Measurements from ENCODE around the gene FER.

- TF ChIP-seq EZH2phosphoT487 (IDR thresholded peaks at IDR 0.05; ENCODE audit: borderline replicate concordance, low read length) = no peak
- TF ChIP-seq CTCF (IDR thresholded peaks at IDR 0.05; ENCODE audit: low read depth, low read length, poor library complexity, severe bottlenecking) = no peak
Observed at GRCh38 chr5:108797986-108798385, 50.3 kb downstream of the FER start.
